Lower lobe of right lung (tissue), 2 donors: Measurements from ENCODE around the gene SDHA. TPM values are rescaled to one million over a fixed set of nuclear protein-coding genes. Genes with fewer than 3 reads are reported as not detected.

Experiments used
- ATAC-seq, 2 donors: fragments of 200-7000 bp; cut with Tn5 transposase; one replicate each; pipeline ENCODE4 v1.9.1; 2020 to 2022; ENCODE audit warnings: mild to moderate bottlenecking in 2 of 2, moderate library complexity in 2 of 2
- DNase-seq: peaks from one replicate; pipeline ENCODE4 v3.0.0-alpha.2; 2020
- H3K27ac ChIP-seq: fragments of 200-600 bp; one replicate; pipeline ENCODE4 v1.8.0; 2022
- H3K27me3 ChIP-seq: fragments of 200-600 bp; one replicate; pipeline ENCODE4 v1.8.0; 2022; ENCODE audit warnings: low read depth
- H3K36me3 ChIP-seq: fragments of 200-600 bp; one replicate; pipeline ENCODE4 v1.8.0; 2022; ENCODE audit warnings: mild to moderate bottlenecking
- H3K4me1 ChIP-seq: fragments of 200-600 bp; one replicate; pipeline ENCODE4 v1.8.0; 2022
- H3K4me3 ChIP-seq: fragments of 200-600 bp; one replicate; pipeline ENCODE4 v1.8.0; 2022; ENCODE audit warnings: mild to moderate bottlenecking
- H3K9me3 ChIP-seq: fragments of 200-600 bp; one replicate; pipeline ENCODE4 v1.8.0; 2022
- intact Hi-C: fragments of 100-400 bp; cut with DNase I; formaldehyde crosslinking; loops from one replicate; pipeline ENCODE4 v1.11.0; 2022
- total RNA-seq: library from RNA; stranded (reverse); fragmentation: NEBNext Ultra II Directional; extraction: Animal tissue kit (Norgen Biotek cat#: 25700); gene quantifications from one replicate; pipeline ENCODE4 v1.2.1, GENCODE V29; 2021
- TF ChIP-seq, protein P1 (sequence below): fragments of 200-600 bp; IDR thresholded peaks from one replicate; pipeline ENCODE4 v1.8.0; 2022; ENCODE audit warnings: antibody characterized with exemption, mild to moderate bottlenecking
- donor health status: DM: no; HTN: yes; CAD: no; lungs with severe emphysema.

SDHA gene
- total RNA-seq, 1 donor from 2014 or later, result 89.6 TPM

DNA sequence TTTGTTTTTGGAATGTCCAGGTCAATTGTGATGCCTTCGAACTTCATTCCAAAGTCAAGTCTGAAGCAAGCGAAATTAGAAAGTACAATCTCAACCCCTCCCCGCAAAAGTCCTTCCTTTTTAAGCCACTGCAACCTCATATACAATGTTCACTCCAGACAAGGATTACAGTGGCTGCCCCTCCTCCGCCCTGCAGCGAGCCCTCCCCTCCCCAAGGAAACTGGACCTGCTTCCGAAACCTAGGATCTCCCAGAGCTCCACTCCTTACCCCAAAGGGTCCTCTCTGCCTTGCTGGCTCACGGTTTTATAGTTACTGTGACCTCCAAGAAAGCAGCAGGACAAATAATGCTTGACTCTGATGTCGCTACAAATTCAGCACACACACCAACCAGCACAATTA, 16.4 kb upstream of the SDHA start:
- Histone ChIP-seq H3K9me3 (no peaks in the 10 kb centered on the region), H3K4me3 (no peak overlapping the region), H3K27ac (no peak overlapping the region), H3K36me3 (peaks cover 32% of the 10 kb centered on the region), H3K4me1 (no peaks in the 10 kb centered on the region), H3K27me3 (no peaks in the 10 kb centered on the region)
- intact Hi-C loops, result no loop called here
- DNase-seq, result no peak
- ATAC-seq, result no peak
- TF ChIP-seq, protein P1, sequence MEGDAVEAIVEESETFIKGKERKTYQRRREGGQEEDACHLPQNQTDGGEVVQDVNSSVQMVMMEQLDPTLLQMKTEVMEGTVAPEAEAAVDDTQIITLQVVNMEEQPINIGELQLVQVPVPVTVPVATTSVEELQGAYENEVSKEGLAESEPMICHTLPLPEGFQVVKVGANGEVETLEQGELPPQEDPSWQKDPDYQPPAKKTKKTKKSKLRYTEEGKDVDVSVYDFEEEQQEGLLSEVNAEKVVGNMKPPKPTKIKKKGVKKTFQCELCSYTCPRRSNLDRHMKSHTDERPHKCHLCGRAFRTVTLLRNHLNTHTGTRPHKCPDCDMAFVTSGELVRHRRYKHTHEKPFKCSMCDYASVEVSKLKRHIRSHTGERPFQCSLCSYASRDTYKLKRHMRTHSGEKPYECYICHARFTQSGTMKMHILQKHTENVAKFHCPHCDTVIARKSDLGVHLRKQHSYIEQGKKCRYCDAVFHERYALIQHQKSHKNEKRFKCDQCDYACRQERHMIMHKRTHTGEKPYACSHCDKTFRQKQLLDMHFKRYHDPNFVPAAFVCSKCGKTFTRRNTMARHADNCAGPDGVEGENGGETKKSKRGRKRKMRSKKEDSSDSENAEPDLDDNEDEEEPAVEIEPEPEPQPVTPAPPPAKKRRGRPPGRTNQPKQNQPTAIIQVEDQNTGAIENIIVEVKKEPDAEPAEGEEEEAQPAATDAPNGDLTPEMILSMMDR, result no peak

- intact Hi-C loops, result no loop called here
- Histone ChIP-seq H3K27me3 (no peaks in the 10 kb centered on the region), H3K4me3 (no peak overlapping the region), H3K36me3 (peaks cover 39% of the 10 kb centered on the region), H3K27ac (no peak overlapping the region), H3K9me3 (no peaks in the 10 kb centered on the region), H3K4me1 (no peaks in the 10 kb centered on the region)
- DNase-seq (no peak), ATAC-seq (no peak)
- TF ChIP-seq, protein P1, result no peak
Measured at GRCh38 chr5:203246-203930, 14.7 kb upstream of the SDHA start.

GRCh38 chr5:204001-204400, 14.1 kb upstream of the SDHA start:
- Histone ChIP-seq H3K27ac (no peak overlapping the region), H3K4me3 (no peak overlapping the region), H3K27me3 (no peaks in the 10 kb centered on the region), H3K9me3 (no peaks in the 10 kb centered on the region), H3K36me3 (peaks cover 39% of the 10 kb centered on the region), H3K4me1 (no peaks in the 10 kb centered on the region)
- DNase-seq (no peak), ATAC-seq (no peak)
- TF ChIP-seq, protein P1, result no peak
- intact Hi-C loops, result no loop called here

GRCh38 chr5:204462-204861, 13.7 kb upstream of the SDHA start:
- Histone ChIP-seq H3K9me3 (no peaks in the 10 kb centered on the region), H3K27me3 (no peaks in the 10 kb centered on the region), H3K4me3 (no peak overlapping the region), H3K27ac (no peak overlapping the region), H3K36me3 (peaks cover 39% of the 10 kb centered on the region), H3K4me1 (no peaks in the 10 kb centered on the region)
- DNase-seq (no peak), ATAC-seq (no peak)
- intact Hi-C loops, result no loop called here
- TF ChIP-seq, protein P1, result no peak

- Histone ChIP-seq H3K9me3 (no peaks in the 10 kb centered on the region), H3K27me3 (no peaks in the 10 kb centered on the region), H3K27ac (no peak overlapping the region), H3K36me3 (peaks cover 39% of the 10 kb centered on the region), H3K4me1 (no peaks in the 10 kb centered on the region), H3K4me3 (no peak overlapping the region)
- TF ChIP-seq, protein P1, result no peak
- ATAC-seq (no peak), DNase-seq (no peak)
- intact Hi-C loops, result no loop called here
Measured at GRCh38 chr5:204966-205670, 13.0 kb upstream of the SDHA start.
